Fibroblast of skin of right biceps (primary cell): ENCODE data around the gene CRTC2.

Experiments
- DNase-seq: peaks from one replicate; pipeline ENCODE4 v3.0.0-alpha.2; 2013

Gene CRTC2

GRCh38 chr1:153945795-153946621 lies 12.4 kb downstream of the CRTC2 start:
- peak; percentile 49 for DNase-seq

GRCh38 chr1:153945131-153945794 lies 13.1 kb downstream of the CRTC2 start:
- peak; percentile 53 for DNase-seq

- no peak for DNase-seq
Measured at GRCh38 chr1:153944827-153945117, 13.6 kb downstream of the CRTC2 start.

- DNase-seq, result no peak
Measured at GRCh38 chr1:153944005-153944826, 14.2 kb downstream of the CRTC2 start.

GRCh38 chr1:153942766-153943549 lies 15.5 kb downstream of the CRTC2 start:
- no peak for DNase-seq

- DNase-seq, result no peak
Measured at GRCh38 chr1:153941826-153942725, 16.3 kb downstream of the CRTC2 start.

- no peak for DNase-seq
Measured at GRCh38 chr1:153940756-153941155, 17.7 kb downstream of the CRTC2 start.

- no peak for DNase-seq
Measured at GRCh38 chr1:153939476-153939875, 18.9 kb downstream of the CRTC2 start.

GRCh38 chr1:153938996-153939395 lies 19.4 kb downstream of the CRTC2 start:
- DNase-seq, result no peak

- DNase-seq, result no peak
Measured at GRCh38 chr1:153937331-153937730, 21.1 kb downstream of the CRTC2 start.

- no peak for DNase-seq
Measured at GRCh38 chr1:153936011-153936802, 22.2 kb downstream of the CRTC2 start.

GRCh38 chr1:153934746-153935145 lies 23.7 kb downstream of the CRTC2 start:
- DNase-seq, result no peak

GRCh38 chr1:153933955-153934354 lies 24.5 kb downstream of the CRTC2 start:
- DNase-seq, result no peak

GRCh38 chr1:153933430-153933829 lies 25.0 kb downstream of the CRTC2 start:
- no peak for DNase-seq

GRCh38 chr1:153932156-153933131 lies 26.0 kb downstream of the CRTC2 start:
- DNase-seq, result no peak

GRCh38 chr1:153929981-153930948 lies 28.1 kb downstream of the CRTC2 start:
- no peak for DNase-seq

GRCh38 chr1:153929426-153929825 lies 29.0 kb downstream of the CRTC2 start:
- DNase-seq, result no peak

GRCh38 chr1:153928791-153929341 lies 29.5 kb downstream of the CRTC2 start:
- no peak for DNase-seq
